Activated CD8-positive, alpha-beta memory T cell treated with anti-CD3 and anti-CD28 coated beads, Interleukin-2, amount 10 ng/mL, durations not matched to agents 7 days and 5 days (primary cell): ENCODE data around the gene CTU1. TPM values are rescaled to one million over a fixed set of nuclear protein-coding genes. Genes with fewer than 3 reads are reported as not detected.

Source experiments
- ATAC-seq: fragments of 150-1000 bp; cut with Tn5 transposase; one replicate; pipeline ENCODE4 v1.10.0; 2021; ENCODE audit warnings: moderate library complexity
- CTCF ChIA-PET: fragments of 350-600 bp; sonication (Branson Sonifier 250); formaldehyde crosslinking; loops from one replicate; lab custom pipeline; 2021; ENCODE audit warnings: antibody characterized with exemption; lab: Charles Lee
- DNase-seq: peaks from one replicate; pipeline ENCODE4 v3.0.0-alpha.2; 2020
- H3K27ac Mint-ChIP-seq: one replicate; pipeline ENCODE4 v1.8.0; 2021; ENCODE audit warnings: mild to moderate bottlenecking, mixed read lengths
- H3K27me3 Mint-ChIP-seq: one replicate; pipeline ENCODE4 v1.8.0; 2021; ENCODE audit warnings: mixed read lengths
- H3K36me3 Mint-ChIP-seq: one replicate; pipeline ENCODE4 v1.8.0; 2021; ENCODE audit warnings: mild to moderate bottlenecking, mixed read lengths
- H3K4me1 Mint-ChIP-seq: one replicate; pipeline ENCODE4 v1.8.0; 2021; ENCODE audit warnings: mixed read lengths
- H3K4me3 Mint-ChIP-seq: one replicate; pipeline ENCODE4 v1.8.0; 2021; ENCODE audit warnings: mild to moderate bottlenecking, moderate library complexity, mixed read lengths
- H3K9me3 Mint-ChIP-seq: one replicate; pipeline ENCODE4 v1.8.0; 2022; ENCODE audit warnings: low read depth, mixed read lengths
- total RNA-seq, 2 experiments: library from RNA; stranded (reverse); gene quantifications; one replicate each; pipeline ENCODE4 v1.2.3, GENCODE V29; 2021

CTU1 gene
- total RNA-seq, 2 experiments from 2014 or later = 9.5 to 10.9 TPM

DNA sequence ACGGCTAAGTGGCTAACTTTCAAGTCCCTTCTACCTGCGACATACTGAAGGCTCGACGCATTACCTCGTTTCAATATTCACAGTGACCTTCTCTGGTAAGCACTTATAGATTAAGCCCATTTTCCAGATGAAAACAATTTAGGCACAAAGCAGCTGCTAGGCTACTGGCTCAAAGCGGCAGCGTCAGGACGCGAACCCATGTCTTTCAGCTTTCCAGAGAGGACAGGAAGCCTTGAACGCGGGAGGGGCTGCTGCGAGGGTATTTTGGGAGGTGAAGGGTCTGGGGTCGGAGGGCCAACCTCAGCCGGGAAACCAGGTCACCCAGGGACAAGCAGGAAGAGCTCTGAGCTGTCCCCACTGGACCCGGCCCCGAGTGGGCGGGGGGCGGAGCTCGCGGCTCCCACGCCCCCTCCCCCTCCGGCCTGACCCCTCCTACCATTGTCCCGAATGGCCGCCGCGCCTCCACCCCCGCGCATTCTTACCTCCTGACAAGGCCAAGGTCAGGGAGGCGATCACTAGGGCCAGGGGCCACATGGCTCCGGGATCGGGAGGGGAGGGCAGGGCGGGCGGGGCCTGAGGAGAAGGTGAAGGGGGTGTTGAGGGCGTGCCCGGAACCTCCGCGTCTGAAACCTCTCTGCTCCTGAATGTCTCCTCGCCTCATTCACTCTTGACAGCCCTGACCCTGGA, 43.5 kb downstream of the CTU1 start, which contains the start of gene KLK13:
Gene KLK13 (minus strand): TSS at position 559 of the 687 bp plus-strand sequence. CDS start 25 bp downstream, at position 534.
- no peak within 1 kb of the TSS for H3K4me3 Mint-ChIP-seq
- CTCF ChIA-PET = no interaction called here
- H3K4me1 Mint-ChIP-seq = peaks cover 1% of the 10 kb centered on the region
- peaks cover 35% of the 10 kb centered on the region for H3K27me3 Mint-ChIP-seq
- no peak for ATAC-seq
- H3K36me3 Mint-ChIP-seq = no peaks in the 10 kb centered on the region
- DNase-seq = no peak
- no peaks in the 10 kb centered on the region for H3K9me3 Mint-ChIP-seq
- no peak within 1 kb of the TSS for H3K27ac Mint-ChIP-seq

- ATAC-seq (no peak), DNase-seq (no peak)
- Mint-ChIP-seq H3K27me3 (peaks cover 38% of the 10 kb centered on the region), H3K9me3 (no peaks in the 10 kb centered on the region), H3K27ac (no peak overlapping the region), H3K4me1 (peaks cover 1% of the 10 kb centered on the region), H3K36me3 (no peaks in the 10 kb centered on the region), H3K4me3 (no peak overlapping the region)
- CTCF ChIA-PET = interaction anchor here (1.4 kb wide), 1 partner anchor 11 kb away, joined by 3 read pairs; no protein-coding TSS in a partner anchor
These were observed 44.5 kb downstream of the CTU1 start for GRCh38 chr19:51063664-51064063.

GRCh38 chr19:51060973-51061372, 47.2 kb downstream of the CTU1 start:
- H3K27ac Mint-ChIP-seq = no peak overlapping the region
- H3K4me3 Mint-ChIP-seq = no peak overlapping the region
- DNase-seq = no peak
- H3K4me1 Mint-ChIP-seq = peaks cover 1% of the 10 kb centered on the region
- no peak for ATAC-seq
- CTCF ChIA-PET = no interaction called here
- peaks cover 36% of the 10 kb centered on the region for H3K27me3 Mint-ChIP-seq
- H3K9me3 Mint-ChIP-seq = no peaks in the 10 kb centered on the region
- no peaks in the 10 kb centered on the region for H3K36me3 Mint-ChIP-seq

GRCh38 chr19:51060336-51060735, 47.9 kb downstream of the CTU1 start:
- H3K9me3 Mint-ChIP-seq = no peaks in the 10 kb centered on the region
- no peaks in the 10 kb centered on the region for H3K36me3 Mint-ChIP-seq
- peaks cover 32% of the 10 kb centered on the region for H3K27me3 Mint-ChIP-seq
- H3K4me3 Mint-ChIP-seq = no peak overlapping the region
- DNase-seq = no peak
- peaks cover 1% of the 10 kb centered on the region for H3K4me1 Mint-ChIP-seq
- no peak for ATAC-seq
- H3K27ac Mint-ChIP-seq = no peak overlapping the region
- CTCF ChIA-PET = no interaction called here

- H3K27ac Mint-ChIP-seq = no peak overlapping the region
- no peak for DNase-seq
- no peak overlapping the region for H3K4me3 Mint-ChIP-seq
- peaks cover 29% of the 10 kb centered on the region for H3K27me3 Mint-ChIP-seq
- no peak for ATAC-seq
- no peaks in the 10 kb centered on the region for H3K9me3 Mint-ChIP-seq
- no peaks in the 10 kb centered on the region for H3K4me1 Mint-ChIP-seq
- no peaks in the 10 kb centered on the region for H3K36me3 Mint-ChIP-seq
- CTCF ChIA-PET = no interaction called here
These were observed 48.5 kb downstream of the CTU1 start for GRCh38 chr19:51059715-51060114.

GRCh38 chr19:51055866-51056265, 52.3 kb downstream of the CTU1 start:
- CTCF ChIA-PET = no interaction called here
- H3K36me3 Mint-ChIP-seq = no peaks in the 10 kb centered on the region
- DNase-seq (no peak), ATAC-seq (no peak)
- no peaks in the 10 kb centered on the region for H3K4me1 Mint-ChIP-seq
- H3K9me3 Mint-ChIP-seq = no peaks in the 10 kb centered on the region
- no peak overlapping the region for H3K4me3 Mint-ChIP-seq
- H3K27me3 Mint-ChIP-seq = peaks cover 26% of the 10 kb centered on the region
- no peak overlapping the region for H3K27ac Mint-ChIP-seq

Other genes starting within 250 kb of the CTU1 start
- under 1 TPM in 1 of 2 experiments, not detected in 1; 0.29 TPM for gene KLK2, start 235.0 kb downstream of the CTU1 start, total RNA-seq
- gene KLK4, start 197.0 kb downstream of the CTU1 start, total RNA-seq = not detected
- gene KLK5, start 155.4 kb downstream of the CTU1 start, total RNA-seq = not detected
- not detected for gene KLK6, start 138.8 kb downstream of the CTU1 start, total RNA-seq
- gene KLK7, start 124.5 kb downstream of the CTU1 start, total RNA-seq = not detected
- gene KLK8, start 106.8 kb downstream of the CTU1 start, total RNA-seq = not detected
- not detected for gene KLK10, start 88.7 kb downstream of the CTU1 start, total RNA-seq
- not detected for gene KLK11, start 81.8 kb downstream of the CTU1 start, total RNA-seq
- not detected for gene KLK12, start 73.4 kb downstream of the CTU1 start, total RNA-seq
- not detected for gene KLK13, start 43.3 kb downstream of the CTU1 start, total RNA-seq
- under 1 TPM; 0.61 to 0.89 TPM for gene KLK14, start 25.5 kb downstream of the CTU1 start, total RNA-seq
- under 1 TPM in 1 of 2 experiments, not detected in 1; 0.26 TPM for gene SIGLEC9, start 16.5 kb upstream of the CTU1 start, total RNA-seq
- gene SIGLEC7, start 33.9 kb upstream of the CTU1 start, total RNA-seq = not detected
- gene CD33, start 116.7 kb upstream of the CTU1 start, total RNA-seq = 1 to 10 TPM in 1 of 2 experiments, under 1 TPM in 1; 0.96 to 6.2 TPM
- not detected for gene SIGLECL1, start 142.7 kb upstream of the CTU1 start, total RNA-seq
- gene IGLON5, start 203.2 kb upstream of the CTU1 start, total RNA-seq = under 1 TPM; 0.18 to 0.23 TPM
- 1 to 10 TPM; 1.8 to 2.2 TPM for gene VSIG10L, start 233.7 kb upstream of the CTU1 start, total RNA-seq